Karpas-422 (cell line): ENCODE data around the gene CACNG6. TPM values are rescaled to one million over a fixed set of nuclear protein-coding genes. Genes with fewer than 3 reads are reported as not detected.
"Not testable (repeated sequence)": the region's sequence is repeated elsewhere in the genome, so short reads cannot be mapped to it uniquely, and the experiment has no call there.

Experiments
- DNase-seq: peaks from one replicate; pipeline ENCODE4 v3.0.0-alpha.2; 2015
- H2AFZ ChIP-seq: fragments of 200-600 bp; sonication (generic); 2 replicates; pipeline ENCODE4 v1.6.1; 2014; ENCODE audit warnings: antibody characterized with exemption, low read length, mixed read lengths
- H3K27ac ChIP-seq: fragments of 200-600 bp; sonication (generic); 2 replicates; pipeline ENCODE4 v1.5.1; 2014; ENCODE audit warnings: mild to moderate bottlenecking, low read length, moderate library complexity
- H3K27me3 ChIP-seq: fragments of 200-600 bp; sonication (generic); 2 replicates; pipeline ENCODE4 v1.6.1; 2014; ENCODE audit warnings: low read length, mixed read lengths
- H3K36me3 ChIP-seq: fragments of 200-600 bp; sonication (generic); 2 replicates; pipeline ENCODE4 v1.6.1; 2014; ENCODE audit warnings: low read length, mixed read lengths; ENCODE audit not compliant: insufficient read depth
- H3K4me1 ChIP-seq: fragments of 200-600 bp; sonication (generic); 2 replicates; pipeline ENCODE4 v1.6.1; 2014; ENCODE audit warnings: mild to moderate bottlenecking, low read length, mixed read lengths
- H3K4me2 ChIP-seq: fragments of 200-600 bp; sonication (generic); 2 replicates; pipeline ENCODE4 v1.6.1; 2014; ENCODE audit warnings: low read length, low read depth, mild to moderate bottlenecking; ENCODE audit not compliant: poor library complexity, severe bottlenecking
- H3K4me3 ChIP-seq: fragments of 200-600 bp; sonication (generic); 2 replicates; pipeline ENCODE4 v1.5.1; 2014; ENCODE audit warnings: mild to moderate bottlenecking, antibody characterized with exemption, low read length, mixed read lengths
- H3K79me2 ChIP-seq: fragments of 200-600 bp; sonication (generic); 2 replicates; pipeline ENCODE4 v1.6.1; 2014; ENCODE audit warnings: mild to moderate bottlenecking, low read length, mixed read lengths
- H3K9ac ChIP-seq: fragments of 200-600 bp; sonication (generic); 2 replicates; pipeline ENCODE4 v1.6.0; 2014; ENCODE audit warnings: low read length
- H3K9me2 ChIP-seq: fragments of 200-600 bp; sonication (generic), shearing (Covaris generic); replicated peaks from 2 replicates; pipeline ENCODE4 v1.6.0; 2014; ENCODE audit warnings: mild to moderate bottlenecking, low read length, moderate library complexity; ENCODE audit not compliant: insufficient read depth
- H3K9me3 ChIP-seq: fragments of 300-700, 200-600 bp; sonication (generic); 2 replicates; pipeline ENCODE4 v1.6.1; 2014; ENCODE audit warnings: low read length, mixed read lengths
- H4K20me1 ChIP-seq: fragments of 200-600 bp; sonication (generic); 2 replicates; pipeline ENCODE4 v1.6.1; 2014; ENCODE audit warnings: mild to moderate bottlenecking, antibody characterized with exemption, low read length, low read depth; ENCODE audit not compliant: insufficient read depth
- total RNA-seq: library from RNA; depleted of rRNA; stranded (reverse); fragments of >200 nt; shearing (Covaris generic); gene quantifications from 2 replicates; pipeline ENCODE4 v1.2.3, GENCODE V29; 2014; ENCODE audit warnings: low replicate concordance

The CACNG6 gene
- total RNA-seq, 1 experiment from 2014 or later: not detected

DNA sequence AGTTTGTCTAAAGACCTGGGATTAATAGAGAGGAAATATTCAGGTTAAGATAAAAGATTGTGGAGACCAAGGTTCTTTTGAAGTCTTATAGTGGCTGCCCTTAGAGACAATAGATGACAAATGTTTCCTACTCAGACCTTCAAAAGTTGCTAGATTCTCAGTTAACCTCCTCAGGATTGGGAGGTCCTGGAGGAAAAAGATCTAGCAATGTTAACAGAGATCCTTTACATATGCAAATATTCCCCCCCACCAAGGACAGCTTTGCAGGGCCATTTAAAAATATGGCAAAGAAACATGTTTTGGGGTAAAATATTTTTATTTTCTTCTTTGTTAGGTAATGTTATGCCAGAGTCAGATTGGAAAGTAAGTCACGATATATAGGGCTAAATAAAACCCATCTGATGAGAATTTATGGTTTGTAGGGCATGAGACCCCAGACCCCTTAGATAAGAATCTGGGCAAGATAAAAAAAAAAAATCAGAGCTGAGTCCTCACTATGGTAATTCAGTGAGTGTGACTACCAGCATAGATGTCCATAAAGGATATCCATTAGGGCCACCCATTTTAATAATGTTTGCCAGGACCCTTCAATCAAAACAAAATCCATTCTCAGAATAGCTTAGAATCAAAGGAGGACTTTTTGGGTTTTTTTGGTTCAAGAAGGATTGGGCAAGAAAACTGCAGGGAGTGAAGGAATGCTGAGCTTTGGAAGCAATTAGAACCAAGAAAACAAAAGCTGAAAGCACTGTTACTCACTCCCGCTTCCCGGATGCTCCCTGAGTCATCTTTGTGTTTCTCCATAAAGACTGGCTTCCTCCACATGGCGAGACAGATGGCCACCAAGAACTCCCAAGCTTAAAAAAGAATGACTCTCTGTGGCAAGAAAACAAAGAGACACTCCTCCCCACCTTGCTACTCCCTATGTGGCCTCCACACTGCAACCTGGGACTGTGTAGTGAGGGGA is 44.1 kb downstream of the CACNG6 start:
- Histone ChIP-seq H3K4me2 (no peak overlapping the region), H3K36me3 (no peaks in the 10 kb centered on the region), H3K27me3 (no peaks in the 10 kb centered on the region), H3K9ac (no peak overlapping the region), H3K4me1 (no peaks in the 10 kb centered on the region), H2AFZ (no peak overlapping the region), H3K4me3 (no peak overlapping the region), H3K27ac (no peak overlapping the region), H4K20me1 (no peaks in the 10 kb centered on the region), H3K9me2 (no peaks in the 10 kb centered on the region), H3K9me3 (no peaks in the 10 kb centered on the region), H3K79me2 (no peaks in the 10 kb centered on the region)
- no peak for DNase-seq

DNA sequence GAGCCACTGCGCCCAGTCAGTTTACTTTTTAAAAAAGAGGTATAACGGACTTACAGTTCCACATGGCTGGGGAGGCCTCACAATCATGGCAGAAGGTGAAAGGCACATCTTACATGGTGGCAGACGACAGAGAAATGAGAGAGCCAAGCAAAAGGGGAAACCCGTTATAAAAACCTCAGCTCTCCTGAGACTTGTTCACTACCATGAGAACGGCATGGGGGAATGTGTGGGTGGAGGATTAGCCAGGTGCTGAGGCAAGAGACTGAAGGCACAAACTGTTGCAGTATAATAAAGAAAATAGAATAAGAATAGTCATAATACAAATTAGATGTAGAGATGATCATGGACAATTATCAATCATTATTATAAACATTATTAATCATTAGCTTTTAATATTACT is 45.1 kb downstream of the CACNG6 start:
- H3K4me1 ChIP-seq, H3K79me2 ChIP-seq, H3K9me3 ChIP-seq, DNase-seq, H3K27ac ChIP-seq, H3K36me3 ChIP-seq, H2AFZ ChIP-seq, H3K4me3 ChIP-seq, H4K20me1 ChIP-seq, H3K9me2 ChIP-seq, H3K4me2 ChIP-seq, H3K9ac ChIP-seq, H3K27me3 ChIP-seq: not testable (repeated sequence)

DNA sequence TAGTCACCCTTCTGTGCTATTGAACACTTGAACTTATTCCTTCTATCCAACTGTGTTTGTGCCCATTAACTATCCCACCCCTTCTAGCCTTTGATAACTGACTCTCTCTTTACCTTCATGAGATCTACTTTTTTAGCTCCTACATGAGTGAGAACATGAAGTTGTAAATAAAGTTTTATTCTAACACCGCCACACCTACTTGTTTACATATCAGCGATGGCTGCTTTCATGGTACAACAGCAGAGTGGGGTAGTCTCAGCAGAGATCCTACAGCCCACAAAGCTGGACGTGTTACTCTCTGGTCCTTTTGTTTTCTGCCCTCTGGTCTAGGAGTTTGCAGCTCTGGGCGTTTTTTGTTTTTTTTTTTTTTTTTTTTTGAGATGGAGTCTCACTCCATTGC is 48.6 kb downstream of the CACNG6 start:
- no peak for DNase-seq
- no peak overlapping the region for H3K4me2 ChIP-seq
- H3K36me3 ChIP-seq: no peaks in the 10 kb centered on the region
- H3K27ac ChIP-seq: no peak overlapping the region
- no peaks in the 10 kb centered on the region for H3K79me2 ChIP-seq
- no peaks in the 10 kb centered on the region for H3K9me2 ChIP-seq
- H4K20me1 ChIP-seq: no peaks in the 10 kb centered on the region
- no peaks in the 10 kb centered on the region for H3K27me3 ChIP-seq
- no peaks in the 10 kb centered on the region for H3K4me1 ChIP-seq
- no peaks in the 10 kb centered on the region for H3K9me3 ChIP-seq
- H3K9ac ChIP-seq: no peak overlapping the region
- H2AFZ ChIP-seq: no peak overlapping the region
- H3K4me3 ChIP-seq: no peak overlapping the region

GRCh38 chr19:54041969-54042606 is 50.7 kb downstream of the CACNG6 start:
- no peak for DNase-seq
- no peaks in the 10 kb centered on the region for H3K36me3 ChIP-seq
- H4K20me1 ChIP-seq: no peaks in the 10 kb centered on the region
- H2AFZ ChIP-seq: no peak overlapping the region
- no peak overlapping the region for H3K4me3 ChIP-seq
- no peak overlapping the region for H3K27ac ChIP-seq
- H3K9ac ChIP-seq: no peak overlapping the region
- H3K27me3 ChIP-seq: no peaks in the 10 kb centered on the region
- H3K9me3 ChIP-seq: no peaks in the 10 kb centered on the region
- no peaks in the 10 kb centered on the region for H3K9me2 ChIP-seq
- H3K4me1 ChIP-seq: no peaks in the 10 kb centered on the region
- H3K79me2 ChIP-seq: no peaks in the 10 kb centered on the region
- no peak overlapping the region for H3K4me2 ChIP-seq

DNA sequence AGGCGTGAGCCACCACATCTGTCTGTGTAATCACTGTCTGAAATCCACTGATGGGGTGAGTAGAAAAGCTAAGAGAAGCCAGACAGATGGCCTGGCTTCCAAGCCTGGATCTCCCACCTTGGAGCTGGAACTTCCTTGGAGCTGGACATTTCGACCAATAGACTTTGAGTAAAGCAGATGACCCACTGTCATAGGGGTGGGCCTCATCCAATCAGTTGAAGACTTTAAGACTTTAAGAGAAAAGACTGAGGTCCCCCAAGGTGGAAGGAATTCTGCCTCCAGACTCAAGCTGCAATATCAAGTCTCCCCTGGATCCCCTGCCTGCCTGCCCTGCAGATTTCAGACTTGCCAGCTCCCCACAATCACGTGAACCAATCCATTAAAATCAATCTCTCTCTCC is 51.6 kb downstream of the CACNG6 start:
- H3K27ac ChIP-seq: no peak overlapping the region
- H2AFZ ChIP-seq: no peak overlapping the region
- DNase-seq: no peak
- H3K9me2 ChIP-seq: no peaks in the 10 kb centered on the region
- H3K36me3 ChIP-seq: no peaks in the 10 kb centered on the region
- no peaks in the 10 kb centered on the region for H3K79me2 ChIP-seq
- H3K4me3 ChIP-seq: no peak overlapping the region
- H3K4me1 ChIP-seq: no peaks in the 10 kb centered on the region
- no peaks in the 10 kb centered on the region for H3K9me3 ChIP-seq
- H4K20me1 ChIP-seq: no peaks in the 10 kb centered on the region
- no peak overlapping the region for H3K4me2 ChIP-seq
- H3K27me3 ChIP-seq: no peaks in the 10 kb centered on the region
- H3K9ac ChIP-seq: no peak overlapping the region

- Histone ChIP-seq H3K79me2 (no peaks in the 10 kb centered on the region), H3K4me3 (no peak overlapping the region), H3K4me1 (no peaks in the 10 kb centered on the region), H3K9ac (no peak overlapping the region), H3K27me3 (no peaks in the 10 kb centered on the region), H2AFZ (no peak overlapping the region), H3K9me2 (no peaks in the 10 kb centered on the region), H4K20me1 (no peaks in the 10 kb centered on the region), H3K4me2 (no peak overlapping the region), H3K9me3 (no peaks in the 10 kb centered on the region), H3K27ac (no peak overlapping the region), H3K36me3 (no peaks in the 10 kb centered on the region)
- no peak for DNase-seq
These were observed 54.3 kb downstream of the CACNG6 start for GRCh38 chr19:54045771-54046170.

DNA sequence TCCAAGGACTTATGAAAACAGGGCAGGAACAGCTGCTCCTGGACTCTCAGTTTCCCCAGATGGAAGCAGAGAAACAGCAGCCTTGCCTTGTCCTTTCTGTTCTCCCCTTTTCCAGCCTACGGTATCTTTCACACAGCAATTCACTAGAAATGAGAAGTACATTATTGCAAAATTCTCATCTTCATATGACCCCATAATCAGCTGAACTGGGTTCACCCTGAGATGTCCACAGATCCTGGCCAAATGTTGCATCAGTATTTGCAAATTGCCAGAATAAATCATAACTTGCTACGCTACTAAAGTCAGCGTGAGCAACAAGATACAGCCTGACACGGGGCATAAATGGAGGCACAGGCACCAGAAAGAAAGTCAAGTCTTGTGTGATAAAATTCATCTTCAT is 56.2 kb downstream of the CACNG6 start:
- DNase-seq: no peak
- no peak overlapping the region for H2AFZ ChIP-seq
- H3K27ac ChIP-seq: no peak overlapping the region
- no peak overlapping the region for H3K4me3 ChIP-seq
- H3K36me3 ChIP-seq: no peaks in the 10 kb centered on the region
- H3K9ac ChIP-seq: no peak overlapping the region
- H3K9me2 ChIP-seq: no peaks in the 10 kb centered on the region
- no peaks in the 10 kb centered on the region for H4K20me1 ChIP-seq
- no peaks in the 10 kb centered on the region for H3K27me3 ChIP-seq
- H3K79me2 ChIP-seq: no peaks in the 10 kb centered on the region
- no peaks in the 10 kb centered on the region for H3K4me1 ChIP-seq
- no peaks in the 10 kb centered on the region for H3K9me3 ChIP-seq
- H3K4me2 ChIP-seq: no peak overlapping the region
